Retinal pigment epithelial cell (primary cell): Measurements from ENCODE around the gene LPP.

Source experiments
- DNase-seq: peaks from one replicate; pipeline ENCODE4 v3.0.0-alpha.2; 2010; ENCODE audit warnings: low read depth
- H3K4me3 ChIP-seq: 2 replicates; pipeline ENCODE4 v1.5.1; 2011; ENCODE audit warnings: mild to moderate bottlenecking, low read length, control low read depth, moderate library complexity
- CTCF ChIP-seq: conservative IDR thresholded peaks from 2 replicates; pipeline ENCODE4 v1.5.1; 2011; ENCODE audit warnings: low read depth, low read length, control low read depth, inconsistent platforms

LPP gene

GRCh38 chr3:188286087-188286513 lies 132.1 kb downstream of the LPP start:
- H3K4me3 ChIP-seq, result no peak overlapping the region
- TF ChIP-seq CTCF, result no peak
- peak; percentile 83 for DNase-seq

GRCh38 chr3:188287339-188287738 lies 133.4 kb downstream of the LPP start:
- no peak for TF ChIP-seq CTCF
- no peak overlapping the region for H3K4me3 ChIP-seq
- no peak for DNase-seq

DNA sequence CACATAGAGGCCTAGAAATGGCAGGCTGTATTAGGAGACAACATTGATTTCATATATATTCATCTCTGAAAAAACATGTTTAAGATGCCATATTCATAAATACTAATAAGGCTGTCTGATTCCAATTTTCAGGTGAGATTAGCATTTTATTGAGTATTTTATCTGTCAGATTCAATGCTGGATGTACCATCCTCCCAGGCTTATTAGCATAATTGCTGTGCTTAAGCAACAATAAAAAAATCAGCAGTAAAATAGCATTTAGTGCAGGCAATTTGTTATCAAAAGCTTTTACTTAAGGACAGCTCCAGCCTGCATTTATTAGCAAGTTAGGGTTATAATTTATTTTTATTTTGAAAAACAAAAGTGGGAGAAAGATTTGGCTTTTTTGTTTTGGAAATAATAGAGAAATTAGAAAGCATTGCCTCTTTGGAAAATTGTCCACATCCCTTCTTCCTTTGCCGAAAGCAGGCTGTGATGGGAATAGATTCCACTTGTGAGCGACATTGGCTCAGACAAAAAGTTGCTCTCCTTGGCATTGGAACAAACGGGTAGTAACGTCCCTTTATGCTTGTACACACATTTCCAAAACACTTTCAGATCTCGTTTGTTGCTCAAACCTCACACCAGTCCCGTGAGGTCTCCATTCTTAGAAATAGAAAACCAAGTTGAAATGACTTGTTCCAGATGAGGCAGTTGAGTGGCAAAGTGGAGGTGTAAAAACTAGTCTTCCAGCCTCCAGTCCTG lies 134.0 kb downstream of the LPP start:
- DNase-seq, result no peak
- TF ChIP-seq CTCF, result no peak
- no peak overlapping the region for H3K4me3 ChIP-seq

- no peak overlapping the region for H3K4me3 ChIP-seq
- no peak for DNase-seq
- TF ChIP-seq CTCF, result no peak
Observed at GRCh38 chr3:188292251-188292650, 138.3 kb downstream of the LPP start.

GRCh38 chr3:188292827-188293226 lies 138.9 kb downstream of the LPP start:
- DNase-seq, result no peak
- TF ChIP-seq CTCF, result no peak
- no peak overlapping the region for H3K4me3 ChIP-seq

DNA sequence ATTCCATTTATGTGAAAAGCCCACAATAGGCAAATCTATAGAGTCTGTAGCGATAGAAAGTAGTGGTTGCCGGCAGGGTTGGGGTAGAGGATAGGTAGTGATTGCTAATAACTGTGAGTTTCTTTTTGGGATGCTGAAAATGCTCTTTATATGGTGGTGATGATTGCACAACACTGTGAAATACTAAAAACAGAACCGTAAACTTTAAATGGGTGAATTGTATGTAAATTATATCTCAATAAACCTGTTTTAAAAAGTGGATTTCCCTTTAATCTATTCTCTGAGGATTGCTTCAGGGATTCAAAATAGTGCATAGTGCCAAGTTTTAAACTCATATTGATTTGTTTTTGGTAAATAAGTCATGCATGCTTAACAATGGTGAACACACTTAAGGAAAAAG lies 140.2 kb downstream of the LPP start:
- H3K4me3 ChIP-seq, result no peak overlapping the region
- no peak for TF ChIP-seq CTCF
- no peak for DNase-seq

DNA sequence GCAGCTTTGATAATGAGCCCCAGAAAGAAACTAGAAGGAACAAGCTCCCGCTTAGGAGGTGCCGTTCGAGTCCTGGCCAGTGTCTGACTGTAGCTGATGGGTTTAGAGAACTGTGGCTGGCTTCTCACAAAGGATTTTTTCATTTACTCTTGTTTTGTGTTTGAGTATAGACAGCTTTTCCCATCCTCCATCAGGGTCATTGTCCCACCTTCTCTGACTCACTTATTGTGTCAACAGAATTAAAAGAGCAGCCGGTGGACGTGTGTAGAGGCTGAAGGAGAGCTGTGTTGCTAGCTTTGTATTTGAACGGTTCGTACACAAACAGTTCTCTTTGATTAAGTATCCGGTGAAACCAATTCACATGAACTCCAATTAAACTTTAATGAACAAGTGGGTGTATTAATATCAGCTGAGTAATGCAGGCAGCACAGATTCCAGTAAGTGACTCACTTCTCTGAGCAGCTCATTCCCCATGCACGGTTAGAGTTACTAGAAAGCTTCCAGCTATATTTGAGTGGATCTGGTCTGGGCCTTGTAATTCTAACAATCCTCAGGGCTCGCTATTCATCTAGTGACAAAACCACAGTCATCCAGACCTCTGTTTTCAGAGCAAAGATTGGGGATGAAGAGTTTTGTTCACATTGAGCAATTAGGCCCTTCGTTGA lies 141.0 kb downstream of the LPP start:
- no peak for TF ChIP-seq CTCF
- peak; percentile 97 for DNase-seq
- H3K4me3 ChIP-seq, result peak overlapping the region; percentile 23
